Midbrain (tissue), 1 donor: Measurements from ENCODE around the gene CAMK1D.

Experiments used
- DNase-seq: peaks from one replicate; lab custom pipeline; 2025; lab: John Stamatoyannopoulos, UW

Gene CAMK1D

DNA sequence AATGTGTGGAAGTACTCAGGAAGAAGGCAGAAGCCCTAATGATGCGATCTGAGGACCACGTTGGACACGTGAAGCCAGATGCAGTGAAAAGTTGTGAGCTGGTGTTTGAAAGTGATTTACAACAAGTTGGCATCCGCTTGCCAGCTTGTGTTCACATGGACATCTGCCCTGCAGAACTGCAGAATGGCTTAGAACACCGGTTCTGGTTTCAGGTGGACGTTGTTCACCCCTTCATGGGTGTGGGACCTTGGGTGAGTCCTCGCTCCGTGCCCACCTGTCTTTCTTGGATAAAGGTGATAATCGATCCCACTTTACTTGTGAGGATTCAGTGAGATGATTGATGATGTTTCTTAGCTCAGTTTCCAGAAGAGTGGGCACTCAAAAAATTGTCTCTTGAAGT is 53.8 kb downstream of the CAMK1D start:
- no peak for DNase-seq

DNA sequence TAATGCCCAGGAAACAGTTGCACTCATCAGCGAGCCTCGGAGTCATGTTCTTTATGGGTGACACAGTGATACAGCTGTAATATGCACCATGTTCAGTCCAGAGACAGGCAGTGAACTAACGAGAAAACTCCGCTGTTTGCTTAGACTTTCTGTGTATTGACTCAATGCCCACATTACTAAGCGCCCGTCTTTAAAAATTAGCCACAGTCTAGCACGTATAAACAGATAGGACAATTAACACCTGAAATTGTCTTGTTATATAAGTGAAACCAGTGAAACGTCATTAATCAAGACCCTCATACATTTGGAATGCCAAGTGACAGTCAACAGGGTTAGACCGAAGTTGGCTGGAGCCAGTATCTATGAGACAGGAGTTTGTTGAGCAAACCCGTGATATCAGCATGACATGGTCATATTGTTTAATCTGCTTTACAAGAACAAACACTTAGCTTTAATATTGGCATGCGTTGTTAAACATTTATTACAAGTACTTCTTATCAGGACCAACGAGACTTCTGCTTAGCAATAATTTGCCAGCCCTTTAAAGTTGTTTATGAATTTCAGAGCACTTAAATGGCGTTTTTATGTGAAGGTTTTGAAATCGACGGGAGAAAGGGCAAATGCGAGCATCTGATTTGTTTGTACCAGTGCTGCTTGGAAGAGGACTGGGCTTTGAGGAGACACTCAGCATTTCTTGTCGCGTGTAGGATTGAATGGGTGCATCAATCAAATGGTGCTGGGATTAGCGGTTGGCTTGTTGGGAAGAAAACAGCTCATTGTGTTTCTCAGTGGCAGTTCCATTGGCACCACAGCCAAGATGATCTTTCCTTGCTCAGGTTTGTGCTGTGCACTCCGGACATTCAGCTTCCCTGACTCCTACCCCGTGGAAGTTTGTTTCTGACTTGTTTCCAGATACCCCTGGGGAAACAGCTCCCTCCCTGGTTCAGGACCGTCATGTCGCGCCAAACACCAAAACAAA is 56.3 kb downstream of the CAMK1D start:
- DNase-seq = no peak

DNA sequence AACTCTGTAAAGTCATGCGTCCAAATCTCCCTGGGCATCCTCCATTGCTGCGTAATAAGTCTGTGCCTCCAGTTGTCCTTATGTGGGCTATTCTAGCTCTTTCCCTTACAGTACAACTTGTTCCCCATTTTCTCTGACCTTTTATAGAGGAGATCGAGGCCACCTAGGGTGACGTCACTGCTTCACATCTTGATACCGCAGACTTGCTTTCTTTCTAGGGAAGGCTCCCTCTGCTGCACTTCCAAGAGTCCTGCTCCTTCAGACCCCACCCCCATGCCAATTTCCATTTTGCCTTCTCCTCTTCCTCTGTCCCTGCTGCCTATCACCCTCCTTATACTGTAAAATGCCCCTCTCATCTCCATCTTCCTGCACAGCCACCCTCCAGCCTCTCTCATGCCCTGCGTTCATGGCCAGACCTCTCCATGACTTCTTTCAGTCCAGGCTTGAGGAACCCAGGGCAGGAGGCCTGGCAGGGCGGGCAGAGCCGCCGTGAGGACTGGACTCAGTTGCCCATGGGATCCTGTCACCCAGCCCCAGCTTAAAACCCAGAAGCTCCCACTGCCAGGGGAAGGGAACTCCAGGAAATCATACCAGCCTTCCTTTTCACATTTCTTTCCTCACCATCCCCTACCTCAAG is 57.5 kb downstream of the CAMK1D start:
- DNase-seq = no peak

DNA sequence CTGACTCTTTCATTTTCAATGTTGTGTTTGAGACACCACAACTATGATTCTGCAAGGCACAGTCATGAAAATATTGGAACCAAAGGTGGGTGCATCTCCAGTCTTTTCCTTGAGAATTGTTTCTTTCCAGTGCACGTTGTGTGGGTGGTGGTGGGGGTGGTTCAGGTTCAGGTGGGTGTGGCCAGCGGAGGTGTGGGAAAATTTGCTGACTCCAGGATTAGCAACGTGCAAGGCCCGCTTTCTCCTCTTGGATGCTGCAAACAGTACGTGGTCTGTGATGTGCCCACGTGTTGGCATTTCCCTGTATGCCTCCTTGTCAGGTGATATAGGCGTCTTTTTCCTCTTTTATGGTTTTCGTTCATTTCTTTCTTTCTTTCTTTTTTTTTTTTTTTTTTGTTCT is 59.1 kb downstream of the CAMK1D start:
- no peak for DNase-seq

DNA sequence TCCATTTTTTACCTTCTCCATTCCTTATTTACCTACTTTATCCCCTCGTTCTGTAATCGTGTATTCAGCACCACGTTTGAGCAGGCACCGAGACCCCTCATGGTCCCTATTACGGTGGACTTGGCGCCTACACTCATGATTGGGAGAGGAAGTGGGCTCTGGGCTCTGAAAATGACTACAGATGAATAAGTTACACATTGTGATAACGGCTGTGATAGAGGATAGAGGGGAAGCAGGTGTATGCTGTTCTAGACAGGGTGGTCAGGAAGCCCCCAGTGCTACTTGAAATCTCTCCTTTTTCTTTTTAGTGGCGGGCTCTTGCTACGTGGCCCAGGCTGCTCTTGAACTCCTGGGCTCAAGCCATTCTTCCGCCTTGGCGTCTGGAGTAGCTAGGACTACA is 59.8 kb downstream of the CAMK1D start:
- DNase-seq = no peak

DNA sequence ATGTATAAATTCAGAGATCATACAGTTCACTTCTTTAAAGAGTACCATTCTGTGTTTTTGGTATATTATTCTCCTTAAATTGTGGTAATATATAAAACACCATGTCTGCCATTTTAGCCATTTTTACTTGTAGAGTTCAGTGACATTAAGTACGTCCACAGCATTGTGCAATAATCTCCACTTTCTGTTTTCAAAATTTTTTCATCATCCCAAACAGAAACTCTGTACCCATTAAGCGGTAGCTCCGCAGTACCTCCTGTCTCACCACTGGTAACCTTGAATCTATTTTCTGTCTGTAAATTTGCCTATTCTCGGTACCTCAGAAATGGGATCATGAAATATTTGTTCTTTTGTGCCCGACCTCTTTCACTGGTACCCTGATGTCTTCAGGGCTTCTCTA is 60.3 kb downstream of the CAMK1D start:
- no peak for DNase-seq

DNA sequence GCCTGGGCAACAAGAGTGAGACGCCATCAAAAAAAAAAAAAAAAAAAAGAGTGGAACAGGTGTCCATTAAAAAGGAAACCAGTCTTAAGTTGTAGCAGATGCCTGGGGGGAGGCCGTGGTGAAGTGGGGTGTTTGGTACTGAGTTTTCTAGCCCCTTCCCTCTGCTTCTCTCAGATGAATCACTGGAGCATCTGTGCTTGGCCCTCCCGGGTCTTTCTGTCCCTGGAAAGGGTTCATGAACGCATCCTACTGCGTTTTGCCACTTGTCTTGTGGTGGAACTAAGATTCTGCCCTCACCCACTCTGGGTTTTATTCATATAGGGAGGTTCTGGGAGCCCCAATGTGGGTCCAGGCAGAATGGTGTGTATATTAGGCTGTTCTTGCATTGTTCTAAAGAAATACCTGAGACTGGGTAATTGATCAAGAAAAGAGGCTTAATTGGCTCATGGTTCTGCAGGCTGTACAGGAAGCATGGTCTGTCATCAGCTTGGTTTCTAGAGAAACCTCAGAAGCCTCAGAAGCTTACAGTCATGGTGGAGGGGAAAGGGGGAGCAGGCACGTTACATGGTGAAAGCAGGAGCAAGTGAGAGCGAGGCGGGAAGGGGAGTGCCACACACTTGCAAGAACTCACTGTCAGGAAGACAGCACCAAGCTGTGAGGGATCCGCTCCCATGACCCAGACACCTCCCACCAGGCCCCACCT is 63.5 kb downstream of the CAMK1D start:
- no peak for DNase-seq

DNA sequence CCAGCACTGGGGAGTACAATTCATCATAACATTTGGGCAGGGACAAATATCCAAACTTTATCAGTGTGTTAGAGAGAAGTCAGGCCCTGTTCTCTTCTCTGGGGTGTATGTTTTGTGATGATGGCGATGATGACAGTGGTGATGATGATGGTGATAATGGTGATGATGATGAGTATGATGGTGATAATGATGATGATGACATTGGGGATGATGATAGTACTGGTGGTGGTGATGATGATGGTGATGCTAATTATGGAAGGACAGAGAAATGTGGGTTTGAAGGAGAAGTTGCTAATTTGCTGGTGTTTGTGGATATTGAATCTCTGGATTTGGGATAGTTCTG is 64.0 kb downstream of the CAMK1D start:
- no peak for DNase-seq

DNA sequence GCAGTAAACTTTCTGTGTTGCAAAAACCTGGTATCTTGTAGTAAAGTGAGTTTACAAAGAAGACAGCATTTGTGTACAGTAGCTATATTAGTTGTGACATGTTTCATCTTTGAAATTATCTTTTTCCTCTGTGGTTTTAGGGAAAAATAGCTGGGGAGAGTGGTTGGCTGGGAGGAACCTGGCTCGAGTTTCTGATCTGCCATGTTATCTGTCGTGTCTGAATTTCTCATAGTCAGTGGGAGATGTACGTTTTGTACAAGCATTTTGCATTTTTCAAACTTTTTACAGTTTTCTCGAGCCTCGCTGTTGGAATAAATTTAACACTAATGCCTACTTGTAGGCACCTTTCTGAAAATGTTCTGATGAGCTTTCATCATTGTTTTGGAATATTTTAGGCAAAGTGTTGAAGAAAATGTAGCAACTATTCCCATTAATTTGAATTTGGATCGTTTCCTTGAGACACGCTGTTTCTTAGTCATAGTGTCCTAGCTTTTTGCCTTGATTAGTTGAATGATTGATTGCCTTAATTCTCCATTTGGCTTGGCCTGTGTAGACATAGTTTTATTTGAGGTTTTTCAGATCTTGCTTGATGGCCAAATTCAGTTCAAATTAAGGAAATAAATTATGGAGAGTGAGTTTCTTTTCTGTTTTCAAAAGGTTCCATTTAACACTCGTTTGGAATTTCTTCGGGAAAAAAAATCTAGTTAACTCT is 65.1 kb downstream of the CAMK1D start:
- no peak for DNase-seq

DNA sequence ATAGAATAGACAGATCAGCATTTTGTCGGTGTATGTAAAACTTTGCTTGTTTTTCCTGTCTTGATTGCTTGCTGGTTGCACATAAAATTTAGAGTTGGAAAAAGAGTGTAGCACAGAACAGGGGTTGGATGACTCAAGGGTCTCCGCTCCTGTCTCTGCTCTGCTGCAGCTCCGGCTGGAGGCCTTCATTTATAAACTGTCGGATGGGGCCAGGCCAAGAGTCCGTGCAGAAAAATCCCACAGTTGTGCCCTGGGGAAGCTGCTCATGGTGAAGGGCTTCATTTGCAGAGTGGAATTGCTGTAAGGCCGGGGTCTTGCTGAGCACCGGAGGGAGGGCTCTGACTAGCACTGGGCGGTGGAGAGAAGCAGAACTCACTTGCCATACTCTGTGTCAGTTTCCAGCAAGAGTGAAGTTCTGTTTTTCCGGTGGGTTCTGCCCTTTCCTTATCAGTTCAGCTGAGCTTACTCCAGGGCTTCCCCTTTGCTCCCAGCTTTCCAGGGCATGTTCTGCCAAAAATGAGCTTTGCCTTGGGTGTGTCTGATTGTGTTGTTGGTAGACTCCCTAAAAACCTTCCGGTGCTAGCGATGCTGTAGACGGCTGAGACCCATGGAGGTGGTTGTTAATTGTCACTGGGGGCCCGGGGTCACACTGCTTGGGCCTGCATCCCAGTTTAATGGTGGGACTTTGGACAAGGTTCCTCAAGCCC is 67.2 kb downstream of the CAMK1D start:
- no peak for DNase-seq

DNA sequence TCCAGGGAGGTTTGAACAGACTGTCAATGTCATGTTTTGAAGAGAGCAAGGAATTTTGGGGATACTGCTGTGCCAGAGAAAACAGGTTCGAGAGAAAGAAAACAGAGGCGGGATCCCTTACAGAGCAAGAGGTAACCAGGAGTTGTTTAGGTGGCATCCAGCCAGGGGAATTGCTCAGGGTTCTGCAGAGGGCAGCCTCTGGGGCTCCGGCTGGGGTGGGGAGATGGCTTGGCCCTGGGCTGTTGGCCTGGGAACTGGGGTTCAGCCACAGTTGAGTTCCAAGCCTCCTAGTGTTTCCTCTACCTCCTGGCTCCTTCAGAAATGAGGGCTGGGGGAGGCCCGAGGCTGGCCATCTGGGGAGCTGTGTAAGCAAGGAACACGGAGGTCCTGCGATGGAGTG is 68.0 kb downstream of the CAMK1D start:
- no peak for DNase-seq

DNA sequence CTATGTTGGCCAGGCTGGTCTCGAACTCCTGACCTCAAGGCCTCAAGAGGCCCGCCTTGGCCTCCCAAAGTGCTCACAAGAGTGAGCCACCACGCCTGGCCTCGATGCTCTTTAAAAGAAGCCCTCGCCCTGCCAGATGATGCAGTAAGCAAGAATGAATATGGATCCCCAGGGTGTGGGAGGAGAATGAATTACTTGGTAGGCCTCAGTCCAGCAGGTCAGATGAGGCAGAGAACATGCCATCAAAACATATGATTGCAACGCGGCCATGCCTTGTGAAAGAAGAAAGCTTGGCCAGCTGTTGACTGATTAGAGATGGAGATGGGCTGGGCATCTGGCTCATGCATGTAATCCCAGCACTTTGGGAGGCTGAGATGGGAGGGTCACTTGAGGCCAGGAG is 68.7 kb downstream of the CAMK1D start:
- DNase-seq = no peak

DNA sequence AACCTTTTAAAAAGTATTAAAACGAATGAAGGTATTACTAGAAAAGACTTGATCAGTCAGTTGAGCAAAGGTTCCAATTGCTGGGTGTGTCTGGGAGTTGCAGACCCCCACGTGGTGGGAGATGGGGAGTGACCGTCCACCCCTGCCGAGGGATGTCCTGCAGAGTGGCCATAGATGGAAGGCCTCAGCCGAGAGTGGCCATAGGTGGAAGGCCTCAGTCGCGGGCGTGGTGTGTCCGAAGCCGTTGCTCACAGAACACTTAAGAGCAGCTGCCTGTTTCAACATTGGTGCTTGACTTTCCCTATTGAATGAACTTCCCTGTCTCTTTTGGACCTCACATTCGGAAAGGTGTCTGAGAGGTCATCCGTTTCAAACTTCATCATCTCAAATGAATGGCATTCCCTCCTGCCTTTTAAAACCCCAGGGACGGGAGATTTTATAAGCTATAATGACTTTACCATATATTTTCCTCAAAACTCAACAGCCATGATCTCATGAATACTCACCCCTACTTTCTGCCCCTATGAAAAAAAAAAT is 69.4 kb downstream of the CAMK1D start:
- no peak for DNase-seq

DNA sequence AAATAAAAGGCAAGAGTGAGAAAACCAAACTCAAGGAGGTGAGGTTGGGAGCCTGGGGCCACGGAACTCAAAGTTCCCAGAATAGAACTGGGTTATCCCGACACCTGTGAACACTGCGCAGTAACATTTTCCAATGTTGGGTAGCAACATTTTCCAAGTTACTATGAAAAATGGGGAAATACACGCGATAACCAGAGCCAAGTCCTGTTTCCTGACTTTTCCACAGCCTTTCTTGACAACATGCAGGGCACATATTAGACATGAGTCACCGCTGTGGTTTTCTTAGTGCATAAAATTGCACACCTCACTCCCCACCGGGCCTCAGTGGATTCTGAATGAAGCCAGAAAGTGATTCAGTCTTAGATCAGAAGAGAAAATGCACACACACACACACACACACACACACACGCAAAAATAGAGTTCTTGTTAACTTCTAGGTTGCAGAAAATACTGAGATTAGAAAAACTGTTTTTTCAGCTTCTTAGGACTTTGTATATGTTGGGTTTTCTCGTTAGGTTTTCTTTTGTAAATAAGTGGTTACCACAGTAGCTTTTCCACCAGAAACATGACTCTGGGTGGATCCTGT is 70.0 kb downstream of the CAMK1D start:
- no peak for DNase-seq

DNA sequence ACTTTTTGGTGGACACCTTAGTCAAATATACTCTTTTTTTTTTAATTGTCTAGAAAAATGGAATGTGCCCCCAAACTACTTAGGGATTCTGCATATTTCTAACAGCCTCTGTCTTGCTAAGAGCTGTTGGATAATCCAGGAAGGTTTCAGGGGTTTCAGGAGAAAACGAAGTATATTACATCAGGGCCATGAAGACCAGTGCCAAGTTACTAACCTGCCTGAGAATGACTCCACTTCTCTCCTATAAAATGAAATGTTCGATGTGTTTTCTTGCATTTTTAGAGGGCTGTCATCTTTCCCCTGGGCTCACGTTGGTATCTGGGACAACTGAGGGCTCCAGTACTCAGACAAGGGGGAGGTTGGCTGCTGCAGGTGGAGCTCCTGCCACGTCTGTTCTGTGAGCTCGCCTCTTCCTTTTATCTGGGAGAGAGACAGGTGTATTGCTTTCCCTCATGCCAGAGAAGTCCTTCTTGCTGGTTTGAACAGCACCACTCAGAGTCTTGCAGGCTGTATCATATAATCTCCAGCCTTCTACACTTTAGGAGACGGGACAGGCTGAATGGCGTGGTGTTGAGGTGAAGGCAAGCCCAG is 71.3 kb downstream of the CAMK1D start:
- no peak for DNase-seq

DNA sequence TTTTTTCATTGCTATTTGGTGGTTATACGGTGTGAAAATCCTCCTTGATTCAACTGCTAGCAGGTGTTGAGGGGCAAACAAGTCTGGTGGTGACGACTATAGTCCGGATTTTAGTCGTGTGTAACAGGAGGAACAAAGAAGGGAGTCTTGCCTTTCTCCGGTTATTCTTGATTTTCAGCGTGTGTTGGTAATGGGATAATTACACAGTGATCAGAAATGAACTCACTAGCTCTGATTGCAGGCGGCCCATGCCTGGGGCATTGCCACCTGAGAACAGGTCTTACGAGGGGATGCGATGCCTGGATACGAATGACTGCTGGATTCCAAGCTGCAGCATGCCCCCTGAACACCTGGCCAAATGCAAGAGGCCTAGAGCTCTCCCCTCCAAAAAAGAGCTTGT is 72.8 kb downstream of the CAMK1D start:
- no peak for DNase-seq

DNA sequence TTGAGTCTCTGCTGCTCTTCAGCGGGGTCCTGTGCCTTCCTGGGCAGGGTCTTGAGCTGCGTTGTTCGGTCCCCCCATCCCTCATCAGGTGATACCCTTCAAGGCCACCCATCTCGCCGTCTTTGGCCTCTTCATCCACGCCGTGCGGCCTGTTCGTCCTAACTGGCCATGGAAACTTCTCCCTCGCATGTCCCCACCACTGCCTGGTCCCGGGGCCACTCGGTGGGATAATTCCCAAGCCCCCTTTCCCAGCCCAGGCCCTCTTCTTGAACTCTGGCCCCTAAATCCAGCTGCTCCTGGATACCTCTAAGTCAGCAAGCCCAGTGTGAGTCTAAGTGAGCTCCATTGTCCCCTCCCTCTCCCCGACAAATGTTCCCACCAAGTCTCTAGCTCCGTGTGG is 74.5 kb downstream of the CAMK1D start:
- DNase-seq = no peak

DNA sequence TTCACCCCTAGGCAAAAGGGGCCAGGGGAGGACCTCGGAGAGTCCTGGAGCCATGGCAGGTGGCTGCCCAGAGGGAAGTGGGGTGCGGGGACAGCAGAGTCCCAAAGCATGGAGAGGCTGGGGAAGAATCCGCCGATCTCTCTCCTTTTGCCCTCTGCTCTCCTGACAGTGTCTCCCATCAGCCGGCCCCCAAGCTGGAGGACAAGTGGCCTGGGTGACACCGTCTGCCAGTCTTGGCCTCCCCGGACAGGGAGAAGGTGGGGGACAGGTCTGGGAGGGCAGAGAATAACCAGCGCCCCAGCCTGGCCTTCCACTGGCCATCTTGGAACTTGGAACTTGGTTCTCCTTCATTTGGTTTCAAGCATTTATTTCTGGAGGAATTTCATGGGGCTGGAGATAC is 77.9 kb downstream of the CAMK1D start:
- no peak for DNase-seq

DNA sequence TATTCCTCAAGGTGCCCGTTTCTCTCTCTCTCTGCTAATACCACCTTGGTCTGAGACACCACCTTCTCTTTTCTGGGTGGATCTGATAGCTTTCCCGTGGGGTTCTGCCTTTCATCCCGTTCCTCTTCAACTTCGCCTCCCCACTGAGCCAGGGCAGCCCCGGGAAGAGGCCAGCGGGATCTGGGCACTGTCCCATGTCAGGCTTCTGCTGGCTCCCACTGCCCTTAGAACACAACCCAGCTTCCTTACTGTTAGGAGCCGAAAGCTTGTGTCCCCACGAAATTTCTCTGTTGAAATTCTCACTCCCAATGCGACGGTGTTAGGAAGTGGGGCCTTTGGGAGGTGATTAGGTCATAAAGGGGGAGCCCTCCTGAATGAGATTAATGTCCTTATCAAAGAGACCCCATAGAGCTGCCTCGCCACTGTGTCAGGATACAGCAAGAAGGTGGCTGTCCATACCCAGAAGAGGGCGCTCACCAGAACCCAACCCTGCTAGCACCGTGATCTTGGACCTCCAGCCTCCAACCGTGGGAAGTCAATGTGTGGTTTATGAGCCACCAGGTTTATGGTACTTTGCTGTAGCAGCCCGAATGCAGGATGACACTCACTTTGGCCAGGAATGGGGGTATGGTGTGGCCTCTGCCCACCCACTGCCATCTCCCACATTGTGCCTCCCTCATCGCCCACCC is 79.2 kb downstream of the CAMK1D start:
- DNase-seq = no peak

DNA sequence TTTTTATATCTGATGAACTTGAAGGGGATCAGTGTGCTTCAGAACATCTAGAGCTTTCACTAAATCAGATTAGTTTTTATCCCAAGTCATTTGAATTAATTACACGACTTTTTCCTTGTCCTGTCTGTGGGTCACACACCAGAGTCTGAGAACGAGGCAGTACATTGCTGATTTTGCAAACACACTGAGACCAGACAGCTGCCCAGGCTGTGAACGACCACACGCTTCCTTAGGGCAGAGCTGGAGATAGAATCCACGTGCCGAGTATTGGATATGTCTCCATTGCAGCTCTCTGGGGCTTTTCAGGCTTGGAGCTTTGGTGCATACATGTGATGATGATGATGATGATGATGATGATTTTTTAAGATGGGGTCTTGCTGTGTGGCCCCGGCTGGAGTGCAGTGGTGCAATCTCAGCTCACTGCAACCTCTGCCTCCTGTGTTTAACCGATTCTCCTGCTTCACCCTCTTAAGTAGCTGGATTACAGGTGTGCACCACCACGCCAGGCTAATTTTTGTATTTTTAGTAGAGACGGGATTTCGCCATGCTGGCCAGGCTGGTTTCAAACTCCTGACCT is 81.1 kb downstream of the CAMK1D start:
- DNase-seq = no peak
